NT2/D1 (cell line): ENCODE results near the gene RBM12.

Experiments
- SUZ12 ChIP-seq: IDR thresholded peaks from 2 replicates; pipeline ENCODE4 v1.6.1; 2011; ENCODE audit not compliant: insufficient read length, insufficient read depth; ENCODE audit errors: extremely low read depth
- YY1 ChIP-seq: IDR thresholded peaks from 2 replicates; pipeline ENCODE4 v1.6.1; 2011; ENCODE audit not compliant: insufficient read length, insufficient read depth
- ZNF274 ChIP-seq: IDR thresholded peaks from 2 replicates; pipeline ENCODE4 v1.6.1; 2011; ENCODE audit warnings: mild to moderate bottlenecking, low read depth, low read length

DNA sequence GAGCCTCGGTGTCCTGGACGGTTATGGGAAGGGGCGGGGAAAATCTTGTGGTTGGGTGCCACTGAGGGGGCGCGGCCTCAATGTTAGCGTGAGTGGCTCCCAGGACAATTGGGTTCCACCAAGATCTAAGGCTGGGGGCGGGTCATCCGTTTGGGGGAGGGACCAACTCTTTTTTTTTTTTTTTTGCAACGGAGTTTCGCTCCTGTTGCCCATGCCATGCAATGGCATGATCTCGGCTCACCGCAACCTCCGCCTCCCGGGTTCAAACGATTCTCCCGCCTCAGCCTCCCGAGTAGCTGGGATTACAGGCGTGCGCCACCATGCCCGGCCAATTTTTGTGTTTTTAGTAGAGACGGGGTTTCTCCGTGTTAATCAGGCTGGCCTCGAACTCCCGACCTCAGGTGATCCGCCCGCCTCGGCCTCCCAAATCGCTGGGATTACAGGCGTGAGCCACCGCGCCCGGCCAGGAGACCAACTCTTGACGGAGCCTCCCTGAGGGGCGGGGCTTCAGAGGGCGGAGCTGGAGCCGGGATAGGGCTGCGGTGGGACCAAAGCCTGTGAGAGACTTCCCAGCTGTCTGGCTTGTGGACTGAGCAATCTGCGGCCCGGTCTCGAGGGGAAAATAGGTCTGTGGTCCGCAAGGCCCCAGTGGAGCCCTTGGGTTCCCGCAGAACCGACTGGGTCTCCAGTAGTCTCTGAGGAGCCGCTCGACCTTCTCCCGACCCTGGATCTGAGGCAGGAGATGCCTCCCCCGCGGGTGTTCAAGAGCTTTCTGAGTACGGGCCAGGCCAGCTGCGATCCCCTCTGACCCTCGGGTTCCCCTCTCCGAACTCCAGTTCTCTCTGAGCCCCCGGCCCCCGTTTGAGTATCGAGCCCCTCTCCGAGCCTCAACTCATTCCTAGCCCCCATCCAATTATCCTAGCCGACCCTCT lies 48.0 kb downstream of the RBM12 start:
- TF ChIP-seq YY1 (no peak), ZNF274 (no peak), SUZ12 (no peak)
